ENCODE results near the gene CD53.

The CD53 gene

GRCh38 chr1:110872366-110872744 lies 593 bp upstream of the CD53 start:
- H3K4me1 ChIP-seq (ENCODE audit: low read length) = peaks cover 50% of the 10 kb centered on the region
- peak overlapping the region; percentile 97 for H3K27ac ChIP-seq (ENCODE audit: low read length)
- H2AFZ ChIP-seq (ENCODE audit: low read depth, low read length) = no peak overlapping the region
- peak overlapping the region; percentile 95 for H3K4me2 ChIP-seq (ENCODE audit: low read length)
- peak overlapping the region; percentile 84 for H3K4me3 ChIP-seq (ENCODE audit: low read length)
- H4K20me1 ChIP-seq (ENCODE audit: insufficient read depth, low read length) = peaks cover 26% of the 10 kb centered on the region
- no peaks in the 10 kb centered on the region for H3K36me3 ChIP-seq (replicated peaks; ENCODE audit: low read depth, low read length)
- H3K9me3 ChIP-seq (ENCODE audit: insufficient read depth, low read length) = no peaks in the 10 kb centered on the region
- H3K79me2 ChIP-seq (ENCODE audit: low read length) = peaks cover 60% of the 10 kb centered on the region
- H3K9ac ChIP-seq (ENCODE audit: low read length) = peak overlapping the region; percentile 92
- H3K27me3 ChIP-seq (ENCODE audit: low read depth, low read length) = no peaks in the 10 kb centered on the region
- no peak for TF ChIP-seq CTCF (IDR thresholded peaks at IDR 0.05; ENCODE audit: low read depth, low read length)
- TF ChIP-seq EZH2phosphoT487 (IDR thresholded peaks at IDR 0.05; ENCODE audit: low read depth) = no peak

- Histone ChIP-seq H3K27me3 (ENCODE audit: low read depth, low read length) (no peaks in the 10 kb centered on the region), H3K36me3 (replicated peaks; ENCODE audit: low read depth, low read length) (peaks cover under 1% of the 10 kb centered on the region), H2AFZ (ENCODE audit: low read depth, low read length) (no peak overlapping the region), H3K4me3 (ENCODE audit: low read length) (peak overlapping the region; percentile 84), H3K27ac (ENCODE audit: low read length) (peak overlapping the region; percentile 97), H3K79me2 (ENCODE audit: low read length) (peaks cover 75% of the 10 kb centered on the region), H3K4me2 (ENCODE audit: low read length) (peak overlapping the region; percentile 95), H3K9ac (ENCODE audit: low read length) (peak overlapping the region; percentile 92), H4K20me1 (ENCODE audit: insufficient read depth, low read length) (peaks cover 39% of the 10 kb centered on the region), H3K4me1 (ENCODE audit: low read length) (peaks cover 65% of the 10 kb centered on the region), H3K9me3 (ENCODE audit: insufficient read depth, low read length) (no peaks in the 10 kb centered on the region)
- TF ChIP-seq CTCF (IDR thresholded peaks at IDR 0.05; ENCODE audit: low read depth, low read length) = no peak
- no peak for TF ChIP-seq EZH2phosphoT487 (IDR thresholded peaks at IDR 0.05; ENCODE audit: low read depth)
These were observed 908 bp downstream of the CD53 start for GRCh38 chr1:110873856-110874255.

GRCh38 chr1:110874324-110875215 lies 1.6 kb downstream of the CD53 start:
- Histone ChIP-seq H3K4me2 (ENCODE audit: low read length) (peak overlapping the region; percentile 95), H3K27ac (ENCODE audit: low read length) (peak overlapping the region; percentile 97), H3K27me3 (ENCODE audit: low read depth, low read length) (no peaks in the 10 kb centered on the region), H3K4me3 (ENCODE audit: low read length) (peak overlapping the region; percentile 84), H3K4me1 (ENCODE audit: low read length) (peaks cover 72% of the 10 kb centered on the region), H4K20me1 (ENCODE audit: insufficient read depth, low read length) (peaks cover 46% of the 10 kb centered on the region), H3K9ac (ENCODE audit: low read length) (peak overlapping the region; percentile 92), H3K79me2 (ENCODE audit: low read length) (peaks cover 82% of the 10 kb centered on the region), H3K9me3 (ENCODE audit: insufficient read depth, low read length) (no peaks in the 10 kb centered on the region), H2AFZ (ENCODE audit: low read depth, low read length) (no peak overlapping the region), H3K36me3 (replicated peaks; ENCODE audit: low read depth, low read length) (peaks cover 5% of the 10 kb centered on the region)
- no peak for TF ChIP-seq EZH2phosphoT487 (IDR thresholded peaks at IDR 0.05; ENCODE audit: low read depth)
- no peak for TF ChIP-seq CTCF (IDR thresholded peaks at IDR 0.05; ENCODE audit: low read depth, low read length)

- TF ChIP-seq CTCF (IDR thresholded peaks at IDR 0.05; ENCODE audit: low read depth, low read length) (no peak), EZH2phosphoT487 (IDR thresholded peaks at IDR 0.05; ENCODE audit: low read depth) (no peak)
These were observed 2.3 kb downstream of the CD53 start for GRCh38 chr1:110875216-110875731.

More at GRCh38 chr1:110875216-110875731, 2.3 kb downstream of the CD53 start:
- Histone ChIP-seq H3K4me1 (ENCODE audit: low read length) (peaks cover 79% of the 10 kb centered on the region), H3K79me2 (ENCODE audit: low read length) (peaks cover 90% of the 10 kb centered on the region), H3K4me3 (ENCODE audit: low read length) (peak overlapping the region; percentile 84), H3K9me3 (ENCODE audit: insufficient read depth, low read length) (no peaks in the 10 kb centered on the region), H3K36me3 (replicated peaks; ENCODE audit: low read depth, low read length) (peaks cover 5% of the 10 kb centered on the region), H4K20me1 (ENCODE audit: insufficient read depth, low read length) (peaks cover 51% of the 10 kb centered on the region), H3K27ac (ENCODE audit: low read length) (peak overlapping the region; percentile 97), H3K27me3 (ENCODE audit: low read depth, low read length) (no peaks in the 10 kb centered on the region), H3K9ac (ENCODE audit: low read length) (peak overlapping the region; percentile 92), H3K4me2 (ENCODE audit: low read length) (peak overlapping the region; percentile 95), H2AFZ (ENCODE audit: low read depth, low read length) (no peak overlapping the region)
